KG1 (cell line): Measurements from ENCODE around the gene GAPDH.

Experiments
- DNase-seq: peaks from one replicate; lab custom pipeline; 2025; lab: John Stamatoyannopoulos, UW

The GAPDH gene

GRCh38 chr12:6529291-6529737 is 5.0 kb upstream of the GAPDH start:
- DNase-seq: no peak

- no peak for DNase-seq
Measured at GRCh38 chr12:6530576-6531260, 3.6 kb upstream of the GAPDH start.

GRCh38 chr12:6532051-6532926 is 2.0 kb upstream of the GAPDH start:
- DNase-seq: peak; percentile 73

GRCh38 chr12:6532927-6533652 is 1.2 kb upstream of the GAPDH start:
- peak; percentile 54 for DNase-seq

GRCh38 chr12:6533653-6533922 is 729 bp upstream of the GAPDH start:
- DNase-seq: peak; percentile 80

- DNase-seq: no peak
Measured at GRCh38 chr12:6534695-6534944, 303 bp downstream of the GAPDH start.

- peak; percentile 26 for DNase-seq
Measured at GRCh38 chr12:6534945-6535696, 804 bp downstream of the GAPDH start.

GRCh38 chr12:6535697-6535946 is 1.3 kb downstream of the GAPDH start:
- no peak for DNase-seq

GRCh38 chr12:6535960-6536847 is 1.9 kb downstream of the GAPDH start:
- no peak for DNase-seq

- DNase-seq: no peak
Measured at GRCh38 chr12:6536894-6537579, 2.7 kb downstream of the GAPDH start.

- peak; percentile 46 for DNase-seq
Measured at GRCh38 chr12:6537580-6538419, 3.5 kb downstream of the GAPDH start.

GRCh38 chr12:6538420-6539313 is 4.3 kb downstream of the GAPDH start:
- no peak for DNase-seq

- no peak for DNase-seq
Measured at GRCh38 chr12:6539314-6539682, 5.0 kb downstream of the GAPDH start.

GRCh38 chr12:6539707-6540134 is 5.4 kb downstream of the GAPDH start:
- no peak for DNase-seq

- DNase-seq: no peak
Measured at GRCh38 chr12:6540181-6540877, 6.0 kb downstream of the GAPDH start.

GRCh38 chr12:6541371-6542165 is 7.3 kb downstream of the GAPDH start:
- no peak for DNase-seq

- no peak for DNase-seq
Measured at GRCh38 chr12:6542209-6543009, 8.1 kb downstream of the GAPDH start.
